Measurements from ENCODE around the gene LMAN2. TPM values are rescaled to one million over a fixed set of nuclear protein-coding genes. Genes with fewer than 3 reads are reported as not detected.
"Not testable (repeated sequence)": the region's sequence is repeated elsewhere in the genome, so short reads cannot be mapped to it uniquely, and the experiment has no call there.

Gene LMAN2
- total and polyA plus RNA-seq, 8 donors = 71.1 to 128 (median 92.6) TPM

- Histone ChIP-seq H3K4me1 (no peaks in the 10 kb centered on the region), H3K27me3 (no peaks in the 10 kb centered on the region), H3K9me3 (no peaks in the 10 kb centered on the region), H3K27ac (no peak overlapping the region), H3K4me3 (no peak overlapping the region), H3K36me3 (no peaks in the 10 kb centered on the region)
- ATAC-seq = no peak
- no peak for TF ChIP-seq CTCF (IDR thresholded peaks at IDR 0.05)
- intact Hi-C loops (cut with DNase I) = loop anchor here in 1 of 3 donors (10.0 kb wide), 1 partner anchor 66 kb away; the partner anchor contains the start of gene MXD3
- FAIRE-seq = no peak
- 91 to 95% methylated on average over 6 of the region's 6 CpGs for WGBS, 2 donors
- no peak for DNase-seq
Observed at GRCh38 chr5:177380805-177381126, 29.3 kb upstream of the LMAN2 start.

- peak overlapping the region in 1 of 4 donors; percentile 23 for H3K27ac ChIP-seq
- ATAC-seq = peak in 3 of 4 donors; percentile 40 to 52 (median 42)
- FAIRE-seq = no peak
- DNase-seq = no peak
- H3K27me3 ChIP-seq = no peaks in the 10 kb centered on the region
- WGBS, 2 donors = 70 to 73% methylated on average over 15 of the region's 15 CpGs
- H3K36me3 ChIP-seq = no peaks in the 10 kb centered on the region
- intact Hi-C loops (cut with DNase I) = no loop called here
- H3K9me3 ChIP-seq = no peaks in the 10 kb centered on the region
- H3K4me3 ChIP-seq = no peak overlapping the region
- no peaks in the 10 kb centered on the region for H3K4me1 ChIP-seq
- no peak for TF ChIP-seq CTCF (IDR thresholded peaks at IDR 0.05)
Observed at GRCh38 chr5:177378884-177379883, 27.7 kb upstream of the LMAN2 start.

GRCh38 chr5:177377851-177378776, 26.6 kb upstream of the LMAN2 start:
- Histone ChIP-seq H3K27ac (no peak overlapping the region), H3K27me3 (no peaks in the 10 kb centered on the region), H3K4me3 (no peak overlapping the region), H3K36me3 (no peaks in the 10 kb centered on the region), H3K4me1 (no peaks in the 10 kb centered on the region), H3K9me3 (no peaks in the 10 kb centered on the region)
- no peak for DNase-seq
- no peak for FAIRE-seq
- intact Hi-C loops (cut with DNase I) = no loop called here
- no peak for ATAC-seq
- WGBS, 2 donors = 88 to 89% methylated on average over 8 of the region's 8 CpGs
- TF ChIP-seq CTCF (IDR thresholded peaks at IDR 0.05) = no peak

GRCh38 chr5:177376107-177376506, 24.6 kb upstream of the LMAN2 start:
- ATAC-seq = no peak
- FAIRE-seq = no peak
- H3K27me3 ChIP-seq = no peaks in the 10 kb centered on the region
- no peak for TF ChIP-seq CTCF (IDR thresholded peaks at IDR 0.05)
- H3K9me3 ChIP-seq = no peaks in the 10 kb centered on the region
- DNase-seq = no peak
- H3K4me3 ChIP-seq = no peak overlapping the region
- H3K27ac ChIP-seq = no peak overlapping the region
- 80 to 85% methylated on average over 11 of the region's 11 CpGs for WGBS, 2 donors
- peaks cover 0 to 6% (median 0%) of the 10 kb centered on the region in 3 donors for H3K4me1 ChIP-seq
- H3K36me3 ChIP-seq = no peaks in the 10 kb centered on the region
- intact Hi-C loops (cut with DNase I) = no loop called here

- H3K9me3 ChIP-seq; H3K27me3 ChIP-seq; DNase-seq; intact Hi-C loops (cut with DNase I); H3K27ac ChIP-seq; ATAC-seq; H3K4me3 ChIP-seq; H3K4me1 ChIP-seq; H3K36me3 ChIP-seq; FAIRE-seq: not testable (repeated sequence)
- 76 to 85% methylated on average over 5 of the region's 5 CpGs for WGBS, 2 donors
Observed at GRCh38 chr5:177375516-177375915, 24.0 kb upstream of the LMAN2 start.

Data from pancreas (tissue), 10 donors.